Mucosa of descending colon (tissue), 3 donors: ENCODE data around the gene NRCAM. TPM values are rescaled to one million over a fixed set of nuclear protein-coding genes. Genes with fewer than 3 reads are reported as not detected.

ENCODE experiments used
- ATAC-seq: fragments of 200-7000 bp; cut with Tn5 transposase; one replicate; pipeline ENCODE4 v1.9.1; 2020; ENCODE audit warnings: mild to moderate bottlenecking, moderate library complexity
- DNase-seq, 3 donors: peaks; one replicate each; pipeline ENCODE4 v3.0.0-alpha.2; 2020
- H3K36me3 ChIP-seq: fragments of 200-600 bp; one replicate; pipeline ENCODE4 v1.8.0; 2021; ENCODE audit warnings: low read depth, mild to moderate bottlenecking
- H3K4me1 ChIP-seq: fragments of 200-600 bp; one replicate; pipeline ENCODE4 v1.8.0; 2021; ENCODE audit warnings: low read depth, mild to moderate bottlenecking
- H3K4me3 ChIP-seq: fragments of 200-600 bp; one replicate; pipeline ENCODE4 v1.8.0; 2021; ENCODE audit warnings: mild to moderate bottlenecking
- H3K9me3 ChIP-seq: fragments of 200-600 bp; one replicate; pipeline ENCODE4 v1.8.0; 2021; ENCODE audit warnings: mild to moderate bottlenecking
- CTCF ChIP-seq: fragments of 200-600 bp; IDR thresholded peaks from one replicate; pipeline ENCODE4 v1.8.0; 2022; ENCODE audit warnings: antibody characterized with exemption, mild to moderate bottlenecking
- intact Hi-C, 2 donors: fragments of 100-400 bp; cut with DNase I in 1 of 2; cut with micrococcal nuclease in 1 of 2; formaldehyde crosslinking; loops; one replicate each; pipeline versions ENCODE4 v1.11.0 to v1.11.1; 2022; cut with DNase I, micrococcal nuclease
- total RNA-seq, 3 donors: library from RNA; stranded (reverse); fragmentation: NEBNext Ultra II Directional in 2 of 3; extraction: Animal tissue kit (Norgen Biotek cat#: 25700) in 2 of 3; gene quantifications; one replicate each; pipeline versions ENCODE4 v1.2.1 to v1.2.4, GENCODE V29; 2021 to 2023
- donor health status: DM: no; HTN: no; CAD: no; lungs with moderate emphysema.
- donor health status: DM: no; HTN: no; CAD: no.
- donor health status: DM: no; HTN: yes; CAD: no.

The NRCAM gene
- total RNA-seq, 3 donors from 2014 or later: 1.0 to 3.4 (median 2.3) TPM

- DNase-seq (no peak), ATAC-seq (no peak)
- no peak for TF ChIP-seq CTCF
- no peaks in the 10 kb centered on the region for H3K9me3 ChIP-seq
- H3K4me1 ChIP-seq: no peaks in the 10 kb centered on the region
- intact Hi-C loops: no loop called here
- no peak overlapping the region for H3K4me3 ChIP-seq
- no peaks in the 10 kb centered on the region for H3K36me3 ChIP-seq
Measured at GRCh38 chr7:108147031-108147563, 309.1 kb downstream of the NRCAM start.

- intact Hi-C loops: no loop called here
Measured at GRCh38 chr7:108146070-108146842, 310.0 kb downstream of the NRCAM start.

GRCh38 chr7:108145401-108145800 is 310.8 kb downstream of the NRCAM start:
- H3K9me3 ChIP-seq: no peaks in the 10 kb centered on the region
- H3K36me3 ChIP-seq: no peaks in the 10 kb centered on the region
- no peak overlapping the region for H3K4me3 ChIP-seq
- DNase-seq (no peak), ATAC-seq (no peak)
- H3K4me1 ChIP-seq: no peaks in the 10 kb centered on the region
- TF ChIP-seq CTCF: no peak
- intact Hi-C loops: no loop called here

More at GRCh38 chr7:108146070-108146842, 310.0 kb downstream of the NRCAM start:
- DNase-seq (peak in 2 of 3 donors; percentile 34 to 73), ATAC-seq (peak; percentile 87)
- Histone ChIP-seq H3K4me3 (no peak overlapping the region), H3K9me3 (no peaks in the 10 kb centered on the region), H3K36me3 (no peaks in the 10 kb centered on the region), H3K4me1 (no peaks in the 10 kb centered on the region)
- peak; percentile 80 for TF ChIP-seq CTCF

- intact Hi-C loops: no loop called here
- H3K4me1 ChIP-seq: no peaks in the 10 kb centered on the region
- H3K36me3 ChIP-seq: no peaks in the 10 kb centered on the region
- no peak overlapping the region for H3K4me3 ChIP-seq
- H3K9me3 ChIP-seq: no peaks in the 10 kb centered on the region
- DNase-seq: no peak
- no peak for ATAC-seq
- TF ChIP-seq CTCF: no peak
Measured at GRCh38 chr7:108144931-108145330, 311.3 kb downstream of the NRCAM start.

- no peaks in the 10 kb centered on the region for H3K9me3 ChIP-seq
- DNase-seq (no peak), ATAC-seq (no peak)
- H3K36me3 ChIP-seq: no peaks in the 10 kb centered on the region
- intact Hi-C loops: no loop called here
- H3K4me3 ChIP-seq: no peak overlapping the region
- no peaks in the 10 kb centered on the region for H3K4me1 ChIP-seq
- TF ChIP-seq CTCF: no peak
Measured at GRCh38 chr7:108143658-108144420, 312.4 kb downstream of the NRCAM start.
